Measurements from ENCODE around the gene MAP4K1. TPM values are rescaled to one million over a fixed set of nuclear protein-coding genes. Genes with fewer than 3 reads are reported as not detected.

MAP4K1 gene
- total RNA-seq, 1 donor from 2014 or later: 11.4 TPM

GRCh38 chr19:38661136-38661535 is 43.4 kb upstream of the MAP4K1 start:
- Histone ChIP-seq H3K27me3 (ENCODE audit: low read depth) (no peaks in the 10 kb centered on the region), H3K4me1 (peaks cover 100% of the 10 kb centered on the region), H3K36me3 (peaks cover 11% of the 10 kb centered on the region), H3K27ac (peak overlapping the region; percentile 85), H3K4me3 (no peak overlapping the region), H3K9me3 (no peaks in the 10 kb centered on the region)
- no peak for DNase-seq
- ATAC-seq: no peak
- TF ChIP-seq CTCF (IDR thresholded peaks at IDR 0.05): no peak
- intact Hi-C loops (cut with DNase I): no loop called here

GRCh38 chr19:38660724-38661123 is 43.0 kb upstream of the MAP4K1 start:
- no peak for DNase-seq
- peak overlapping the region; percentile 85 for H3K27ac ChIP-seq
- intact Hi-C loops (cut with DNase I): no loop called here
- H3K27me3 ChIP-seq (ENCODE audit: low read depth): no peaks in the 10 kb centered on the region
- H3K36me3 ChIP-seq: peaks cover 11% of the 10 kb centered on the region
- no peak for ATAC-seq
- TF ChIP-seq CTCF (IDR thresholded peaks at IDR 0.05): no peak
- H3K4me3 ChIP-seq: no peak overlapping the region
- no peaks in the 10 kb centered on the region for H3K9me3 ChIP-seq
- H3K4me1 ChIP-seq: peaks cover 100% of the 10 kb centered on the region

GRCh38 chr19:38658462-38659306 is 40.9 kb upstream of the MAP4K1 start:
- no peaks in the 10 kb centered on the region for H3K27me3 ChIP-seq (ENCODE audit: low read depth)
- H3K27ac ChIP-seq: peak overlapping the region; percentile 85
- H3K36me3 ChIP-seq: peaks cover 11% of the 10 kb centered on the region
- H3K4me1 ChIP-seq: peaks cover 100% of the 10 kb centered on the region
- ATAC-seq (peak; percentile 83 to 85), DNase-seq (no peak)
- intact Hi-C loops (cut with DNase I): no loop called here
- TF ChIP-seq CTCF (IDR thresholded peaks at IDR 0.05): no peak
- peak overlapping the region; percentile 20 for H3K4me3 ChIP-seq
- H3K9me3 ChIP-seq: no peaks in the 10 kb centered on the region

- intact Hi-C loops (cut with DNase I): no loop called here
- H3K27ac ChIP-seq: peak overlapping the region; percentile 85
- H3K36me3 ChIP-seq: peaks cover 11% of the 10 kb centered on the region
- DNase-seq: no peak
- TF ChIP-seq CTCF (IDR thresholded peaks at IDR 0.05): no peak
- no peaks in the 10 kb centered on the region for H3K27me3 ChIP-seq (ENCODE audit: low read depth)
- H3K9me3 ChIP-seq: no peaks in the 10 kb centered on the region
- no peak overlapping the region for H3K4me3 ChIP-seq
- ATAC-seq: peak; percentile 25 to 33
- peaks cover 100% of the 10 kb centered on the region for H3K4me1 ChIP-seq
These were observed 40.0 kb upstream of the MAP4K1 start for GRCh38 chr19:38657633-38658222.

- intact Hi-C loops (cut with DNase I): no loop called here
- no peak for ATAC-seq
- TF ChIP-seq CTCF (IDR thresholded peaks at IDR 0.05): no peak
These were observed 38.6 kb upstream of the MAP4K1 start for GRCh38 chr19:38656171-38656981.

More at GRCh38 chr19:38656171-38656981, 38.6 kb upstream of the MAP4K1 start:
- Histone ChIP-seq H3K27me3 (ENCODE audit: low read depth) (no peaks in the 10 kb centered on the region), H3K4me3 (no peak overlapping the region), H3K36me3 (peaks cover 11% of the 10 kb centered on the region), H3K9me3 (no peaks in the 10 kb centered on the region), H3K27ac (peak overlapping the region; percentile 85), H3K4me1 (peaks cover 100% of the 10 kb centered on the region)
- DNase-seq: no peak
